PC-9 (cell line): ENCODE measurements around the gene TBC1D22A.

Experiments used
- EZH2 ChIP-seq: fragments of 200-600 bp; sonication (generic); IDR thresholded peaks from 2 replicates; pipeline ENCODE4 v1.8.0; 2017; ENCODE audit warnings: antibody characterized with exemption, low read depth
- TF ChIP-seq, protein P1 (sequence below): fragments of 200-600 bp; sonication (generic); conservative IDR thresholded peaks from 2 replicates; pipeline ENCODE4 v1.6.1; 2017; ENCODE audit warnings: mixed run types, antibody characterized with exemption, mild to moderate bottlenecking, moderate library complexity

DNA sequence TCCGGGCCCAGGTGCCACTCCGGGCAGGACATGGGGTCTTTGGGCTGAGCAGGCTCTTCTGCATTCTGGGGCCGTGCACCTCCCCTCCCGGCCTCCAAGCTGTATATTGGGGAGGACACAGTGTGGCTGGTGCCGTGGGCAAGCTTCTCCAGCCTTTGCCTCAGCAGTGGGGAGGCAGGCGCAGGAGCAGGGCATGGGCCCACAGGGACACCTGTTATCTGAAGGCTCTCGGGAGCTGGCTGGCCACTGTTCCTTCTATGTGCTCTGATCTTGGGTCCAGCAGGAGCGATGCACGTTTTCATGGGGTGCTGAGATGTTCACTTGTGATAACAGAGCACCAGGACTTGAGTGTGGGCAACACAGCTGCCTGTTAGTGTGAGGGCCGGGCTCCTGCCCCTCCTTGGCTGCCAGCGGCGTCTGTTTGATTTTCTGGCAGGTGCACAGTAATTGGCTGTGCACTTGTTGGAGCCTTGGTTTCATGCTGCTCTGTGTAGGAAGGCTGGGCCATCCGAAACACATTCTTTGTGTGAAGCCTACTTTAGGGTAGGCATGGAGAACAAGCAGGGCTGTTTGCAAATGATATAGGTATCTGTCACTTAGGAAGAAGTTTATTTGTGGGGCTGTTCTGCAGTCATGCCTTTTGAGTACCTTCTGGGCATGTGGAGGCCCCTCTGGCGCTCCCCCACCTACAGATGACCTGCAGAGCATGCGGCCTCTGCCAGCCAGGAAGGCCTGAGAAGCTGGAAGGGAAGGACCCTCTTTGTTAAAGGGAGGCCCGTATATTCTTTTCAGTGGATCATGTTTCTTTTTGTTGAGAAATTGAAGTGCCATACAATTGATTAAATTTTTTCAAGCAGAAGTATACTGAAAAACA lies 201.5 kb downstream of the TBC1D22A start:
- TF ChIP-seq, protein P1, sequence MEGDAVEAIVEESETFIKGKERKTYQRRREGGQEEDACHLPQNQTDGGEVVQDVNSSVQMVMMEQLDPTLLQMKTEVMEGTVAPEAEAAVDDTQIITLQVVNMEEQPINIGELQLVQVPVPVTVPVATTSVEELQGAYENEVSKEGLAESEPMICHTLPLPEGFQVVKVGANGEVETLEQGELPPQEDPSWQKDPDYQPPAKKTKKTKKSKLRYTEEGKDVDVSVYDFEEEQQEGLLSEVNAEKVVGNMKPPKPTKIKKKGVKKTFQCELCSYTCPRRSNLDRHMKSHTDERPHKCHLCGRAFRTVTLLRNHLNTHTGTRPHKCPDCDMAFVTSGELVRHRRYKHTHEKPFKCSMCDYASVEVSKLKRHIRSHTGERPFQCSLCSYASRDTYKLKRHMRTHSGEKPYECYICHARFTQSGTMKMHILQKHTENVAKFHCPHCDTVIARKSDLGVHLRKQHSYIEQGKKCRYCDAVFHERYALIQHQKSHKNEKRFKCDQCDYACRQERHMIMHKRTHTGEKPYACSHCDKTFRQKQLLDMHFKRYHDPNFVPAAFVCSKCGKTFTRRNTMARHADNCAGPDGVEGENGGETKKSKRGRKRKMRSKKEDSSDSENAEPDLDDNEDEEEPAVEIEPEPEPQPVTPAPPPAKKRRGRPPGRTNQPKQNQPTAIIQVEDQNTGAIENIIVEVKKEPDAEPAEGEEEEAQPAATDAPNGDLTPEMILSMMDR, result no peak
- TF ChIP-seq EZH2, result no peak
